ENCODE measurements around the gene PSME3IP1.
A peak's percentile ranks its signal among the peaks of the same experiment; 100 is the strongest.
"Not testable (repeated sequence)": the region's sequence is repeated elsewhere in the genome, so short reads cannot be mapped to it uniquely, and the experiment has no call there.

PSME3IP1 gene

DNA sequence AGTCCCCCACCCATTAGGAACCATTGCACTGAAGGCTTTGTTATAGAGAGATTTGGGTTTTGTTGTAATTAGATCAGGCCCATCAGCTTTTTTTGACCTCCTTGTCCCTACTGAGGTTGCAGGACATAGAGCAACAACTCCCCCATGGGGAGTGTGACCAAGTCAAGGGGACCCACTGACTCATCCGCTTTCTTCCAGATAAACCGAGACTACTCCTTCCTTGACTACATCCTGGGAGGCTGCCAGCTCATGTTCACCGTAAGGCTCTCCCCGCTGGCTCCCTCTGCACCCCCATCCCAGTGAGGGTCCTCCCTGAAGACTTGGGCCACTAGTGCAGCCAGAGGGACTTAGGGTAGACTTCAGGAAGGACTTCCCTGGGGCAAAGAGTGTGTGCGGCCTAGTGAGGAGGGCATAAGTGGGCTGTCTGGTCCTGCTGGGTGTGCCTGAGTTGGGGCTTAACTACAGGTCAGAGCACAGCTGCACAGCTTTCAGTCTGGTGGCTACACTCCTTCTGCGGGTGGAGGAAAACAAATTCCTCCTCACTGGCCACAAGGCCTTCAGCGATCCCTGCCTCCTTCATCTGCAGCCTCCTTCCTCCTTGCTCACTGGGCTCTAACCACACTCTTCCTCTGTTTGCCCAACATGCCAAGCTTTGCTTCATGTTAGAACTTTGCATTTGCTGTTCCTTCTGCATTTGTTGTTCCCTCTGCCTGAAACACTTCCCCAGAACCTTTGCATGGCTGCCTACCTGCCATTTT, 62.4 kb downstream of the PSME3IP1 start:
- DNase-seq (ENCODE audit: low spot score) = no peak

DNA sequence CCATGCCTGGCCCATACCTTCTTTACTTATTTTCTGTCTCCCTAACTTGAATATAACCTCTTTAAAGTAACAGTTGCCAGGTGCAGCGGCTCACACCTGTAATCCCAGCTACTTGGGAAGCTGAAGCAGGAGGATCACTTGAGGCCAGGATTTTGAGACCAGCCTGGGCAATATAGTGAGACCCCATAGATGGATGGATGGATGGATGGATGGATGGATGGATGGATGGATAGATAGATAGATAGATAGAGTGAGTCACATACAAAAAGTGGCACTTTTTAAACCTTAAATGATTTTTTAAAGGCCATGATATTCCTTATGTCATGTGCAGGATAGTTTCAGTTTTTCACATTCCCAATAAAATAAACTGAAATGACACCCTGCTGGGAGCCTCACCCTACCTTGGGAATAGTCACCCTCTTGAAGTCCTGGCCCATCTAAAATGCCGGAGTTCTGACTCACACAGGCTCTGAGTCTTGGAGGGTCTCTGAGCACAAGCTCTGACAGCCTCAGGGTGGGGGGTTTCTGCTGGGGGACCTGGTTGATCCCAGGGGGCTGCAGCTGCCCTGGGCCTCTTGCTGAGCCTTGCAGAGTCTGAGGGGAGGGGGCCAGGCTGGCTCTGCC, 67.3 kb downstream of the PSME3IP1 start:
- DNase-seq (ENCODE audit: low spot score) = no peak

DNA sequence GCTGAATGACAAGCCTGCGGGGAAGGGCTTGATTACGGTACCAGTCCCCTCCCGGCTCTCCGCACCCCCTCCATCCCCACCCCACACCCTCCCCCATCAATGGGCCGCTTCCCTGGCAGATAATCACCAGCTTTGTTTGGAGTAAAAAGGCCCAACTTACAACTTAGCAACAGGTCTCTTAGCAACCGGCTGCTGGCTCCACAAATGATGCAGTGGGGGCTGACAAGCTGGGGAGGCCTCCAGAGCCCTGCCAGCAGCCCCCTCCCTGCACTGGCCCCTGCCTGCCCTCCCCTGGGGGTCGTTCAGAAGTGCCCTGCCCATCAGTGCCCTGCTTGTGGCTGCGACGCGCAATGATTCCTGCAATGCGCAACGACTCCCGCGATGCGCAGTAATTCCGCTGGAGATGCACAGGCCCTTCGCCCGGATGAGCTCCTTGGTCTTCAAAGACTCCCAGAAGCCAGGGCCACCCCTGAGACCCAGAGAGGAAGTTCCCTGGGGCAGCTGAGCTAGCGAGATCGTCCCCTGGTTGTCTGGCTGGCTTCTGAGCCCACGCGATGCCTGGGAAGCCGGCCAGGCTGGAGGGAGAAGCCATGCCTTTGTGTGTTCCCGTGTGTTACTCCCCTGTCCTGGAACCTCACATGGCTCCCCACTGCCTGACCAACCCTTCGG, 70.2 kb downstream of the PSME3IP1 start:
- DNase-seq (ENCODE audit: low spot score) = peak; percentile 79

DNA sequence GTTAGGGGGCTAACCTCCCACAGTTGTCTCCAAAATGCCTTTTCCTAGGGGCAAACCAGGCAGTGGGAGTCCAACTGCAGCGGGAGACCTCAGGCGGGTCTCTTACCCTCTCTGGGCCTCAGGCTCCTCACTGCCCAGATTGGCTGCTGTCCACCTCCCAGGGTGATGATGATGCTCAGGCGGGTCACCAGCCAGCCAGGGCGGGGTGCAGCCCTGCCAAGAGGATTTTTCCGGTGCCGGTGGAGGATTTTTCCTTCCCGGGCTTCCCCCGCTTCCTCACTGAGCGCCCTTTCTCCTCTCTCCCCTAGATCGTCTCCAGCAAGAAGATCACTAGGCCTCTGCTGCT, 70.7 kb downstream of the PSME3IP1 start:
- DNase-seq (ENCODE audit: low spot score) = no peak

DNA sequence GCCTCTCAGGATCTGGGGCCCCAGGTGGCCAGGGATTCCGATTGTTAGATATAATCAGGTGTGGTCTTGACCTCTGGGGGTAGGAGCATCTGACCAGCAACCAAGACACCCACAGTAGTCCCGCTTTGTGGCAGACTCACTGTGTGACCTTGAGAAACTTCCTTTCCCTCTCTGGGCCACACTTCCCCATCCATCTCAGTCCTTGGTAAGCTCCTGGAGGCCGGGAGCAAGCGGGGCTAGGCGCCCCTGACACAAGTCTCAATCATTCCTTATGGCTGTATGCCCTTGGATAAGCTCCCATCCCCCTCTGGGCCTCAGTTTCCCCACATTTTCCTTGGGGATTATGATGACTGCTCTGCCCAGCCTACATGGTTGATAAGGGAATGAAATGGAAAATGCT, 72.2 kb downstream of the PSME3IP1 start:
- DNase-seq (ENCODE audit: low spot score) = no peak

DNA sequence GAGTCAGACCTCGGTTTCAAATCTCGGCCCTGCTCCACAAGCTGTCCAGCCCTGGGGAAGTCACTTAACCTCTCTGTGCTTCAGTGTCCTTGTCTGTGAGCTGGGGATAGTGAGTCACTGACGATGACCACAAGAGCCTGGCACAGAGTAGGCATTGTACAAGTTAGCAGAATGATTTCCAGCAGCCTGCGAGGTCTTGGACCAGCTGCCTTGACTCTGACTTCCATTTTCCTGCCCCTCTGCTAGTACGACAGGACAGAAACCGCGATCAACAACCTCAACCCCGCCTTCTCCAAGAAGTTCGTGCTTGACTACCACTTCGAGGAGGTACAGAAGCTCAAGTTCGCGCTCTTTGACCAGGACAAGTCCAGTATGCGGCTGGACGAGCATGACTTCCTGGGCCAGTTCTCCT, 72.8 kb downstream of the PSME3IP1 start:
- peak; percentile 65 for DNase-seq (ENCODE audit: low spot score)

DNA sequence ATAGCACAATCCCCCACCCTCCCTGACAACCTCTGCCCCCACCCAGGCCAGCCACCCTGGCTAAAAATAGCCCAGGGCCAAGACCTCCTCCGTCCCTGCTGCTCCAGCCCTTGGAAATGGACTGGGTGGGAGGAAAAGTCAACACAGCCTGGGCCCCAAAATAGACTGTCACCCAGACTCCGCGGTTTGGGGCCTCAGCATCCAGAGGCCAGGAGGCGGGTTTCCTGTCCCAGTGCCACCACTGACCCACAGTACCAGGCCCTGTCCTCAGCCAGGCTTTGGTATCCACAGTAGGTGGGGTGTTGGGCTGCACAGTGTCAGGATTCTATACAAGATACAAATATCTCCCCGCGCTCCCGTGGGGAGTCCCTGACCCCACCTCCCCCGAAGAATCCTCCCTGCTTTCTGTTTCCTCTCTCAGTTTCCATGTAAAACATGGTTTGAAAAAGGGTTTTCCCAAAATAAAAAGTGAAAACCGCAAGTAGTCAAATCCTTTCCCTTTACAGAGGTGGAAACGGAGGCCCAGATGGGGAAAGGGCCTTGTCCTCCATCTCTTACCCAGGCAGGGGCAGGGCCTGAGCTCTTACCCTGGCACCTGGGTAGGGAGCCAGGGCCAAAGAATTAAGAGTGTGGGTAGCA, 73.3 kb downstream of the PSME3IP1 start:
- DNase-seq (ENCODE audit: low spot score) = peak; percentile 73

DNA sequence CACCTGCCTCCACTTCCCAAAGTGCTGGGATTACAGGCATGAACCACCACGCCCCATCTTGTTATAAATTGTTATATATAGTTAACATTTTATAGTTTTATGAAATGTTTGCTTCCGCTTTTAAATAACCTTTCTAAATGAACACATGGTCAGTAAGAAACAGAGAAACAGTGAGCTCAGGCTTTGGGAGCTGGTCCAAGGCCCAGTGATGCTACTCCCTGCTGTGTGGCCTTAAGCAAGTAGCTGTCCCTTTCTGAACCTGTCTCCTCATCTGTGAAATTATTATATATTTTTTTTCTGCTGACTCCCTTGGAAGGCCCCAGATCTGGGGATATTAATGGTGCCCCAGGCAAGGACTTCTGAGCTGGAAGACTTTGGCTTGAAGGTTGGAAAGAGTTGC, 74.4 kb downstream of the PSME3IP1 start:
- DNase-seq (ENCODE audit: low spot score) = no peak

DNA sequence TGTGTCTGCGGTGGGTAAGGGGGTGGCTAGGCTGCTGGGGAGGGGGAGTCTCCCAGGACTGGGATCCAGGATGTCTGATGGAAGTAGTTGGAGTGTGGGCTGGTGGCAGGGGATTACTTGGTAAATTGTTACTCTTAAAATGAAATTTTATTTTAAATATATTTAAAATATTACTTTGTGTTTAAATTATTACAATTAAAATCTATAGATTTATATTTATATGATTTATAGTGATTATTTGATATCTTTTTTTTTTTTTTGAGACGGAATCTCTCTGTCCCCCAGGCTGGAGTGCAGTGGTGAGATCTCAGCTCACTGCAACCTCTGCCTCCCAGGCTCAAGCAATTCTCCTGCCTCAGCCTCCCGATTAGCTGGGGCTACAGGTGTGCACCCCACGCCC, 74.9 kb downstream of the PSME3IP1 start:
- DNase-seq (ENCODE audit: low spot score) = no peak

DNA sequence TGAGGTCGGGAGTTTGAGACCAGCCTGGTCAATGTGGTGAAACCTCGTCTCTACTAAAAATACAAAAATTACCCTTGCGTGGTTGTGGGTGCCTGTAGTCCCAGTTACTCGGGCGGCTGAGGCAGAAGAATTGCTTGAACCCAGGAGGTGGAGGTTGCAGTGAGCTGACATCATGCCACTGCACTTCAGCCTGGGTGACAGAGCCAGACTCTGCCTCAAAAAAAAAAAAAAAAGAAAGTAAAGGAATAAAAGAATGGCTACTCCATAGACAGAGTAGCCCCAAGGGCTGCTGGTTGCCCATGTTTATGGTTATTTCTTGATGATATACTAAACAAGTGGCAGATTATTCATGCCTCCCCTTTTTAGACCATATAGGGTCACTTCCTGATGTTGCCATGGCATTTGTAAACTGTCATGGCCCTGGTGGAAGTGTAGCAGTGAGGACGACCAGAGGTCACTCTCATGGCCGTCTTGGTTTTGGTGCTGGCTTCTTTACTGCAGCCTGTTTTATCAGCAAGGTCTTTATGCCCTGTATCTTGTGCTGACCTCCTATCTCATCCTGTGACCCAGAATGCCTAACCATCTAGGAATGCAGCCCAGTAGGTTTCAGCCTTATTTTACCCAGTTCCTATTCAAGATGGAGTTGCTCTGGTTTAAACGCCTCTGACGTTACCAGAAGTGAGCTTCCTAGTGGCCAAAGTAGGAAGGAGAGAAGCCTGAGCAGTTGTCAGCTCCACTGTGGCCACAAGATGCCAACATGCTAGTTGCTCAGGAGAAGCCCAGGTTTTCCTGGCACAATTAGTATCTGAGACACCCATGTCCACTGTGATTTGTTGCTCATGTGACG, 76.4 kb downstream of the PSME3IP1 start:
- not testable (repeated sequence) for DNase-seq (ENCODE audit: low spot score)

DNA sequence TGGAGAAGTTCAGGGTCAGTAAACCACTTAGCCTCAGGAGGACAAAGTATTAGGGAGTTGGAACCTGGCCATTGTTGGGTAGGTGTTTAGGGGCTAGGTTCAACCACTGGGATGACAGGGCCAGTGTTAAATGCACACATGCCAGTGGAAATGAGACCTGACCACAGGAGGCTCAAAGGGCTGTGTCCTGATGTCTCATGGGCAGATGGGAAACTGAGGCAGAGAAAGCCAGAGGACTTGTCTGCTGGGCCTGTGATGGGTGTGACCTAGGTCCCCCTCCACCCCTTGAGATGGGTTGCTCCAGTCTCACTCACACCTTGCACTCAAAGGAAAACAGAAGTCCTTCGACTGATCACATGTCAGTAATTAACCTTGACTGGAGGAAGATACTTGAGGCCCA, 77.4 kb downstream of the PSME3IP1 start:
- no peak for DNase-seq (ENCODE audit: low spot score)

DNA sequence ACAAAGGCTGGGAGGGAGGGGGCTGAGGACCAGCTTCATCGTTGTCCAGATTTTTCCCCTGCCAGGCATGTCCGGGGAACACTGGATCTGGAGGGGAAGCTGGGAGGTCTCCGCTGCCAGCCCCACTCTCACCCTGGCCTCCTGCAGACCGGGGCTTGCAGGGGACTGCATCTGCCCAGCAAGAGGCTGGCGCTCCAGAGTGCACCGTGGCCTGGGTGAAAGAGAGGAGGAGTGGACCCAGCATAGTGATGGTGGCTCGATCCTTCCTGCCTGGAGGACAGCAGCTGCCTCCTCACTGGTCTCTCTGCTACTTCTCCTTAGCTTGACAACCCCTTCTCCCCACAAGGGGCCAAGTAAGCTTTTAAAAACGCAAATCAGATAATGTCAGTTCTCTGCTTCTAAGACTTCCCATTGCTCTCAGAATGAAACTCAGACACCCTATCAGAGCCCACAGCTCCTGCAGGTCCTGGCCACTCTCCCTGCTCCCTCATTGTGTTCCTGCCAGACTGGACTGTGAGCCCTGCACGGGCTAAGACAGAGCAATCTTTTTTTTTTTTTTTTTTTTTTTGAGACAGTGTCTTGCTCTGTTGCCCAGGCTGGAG, 78.4 kb downstream of the PSME3IP1 start:
- DNase-seq (ENCODE audit: low spot score) = no peak

DNA sequence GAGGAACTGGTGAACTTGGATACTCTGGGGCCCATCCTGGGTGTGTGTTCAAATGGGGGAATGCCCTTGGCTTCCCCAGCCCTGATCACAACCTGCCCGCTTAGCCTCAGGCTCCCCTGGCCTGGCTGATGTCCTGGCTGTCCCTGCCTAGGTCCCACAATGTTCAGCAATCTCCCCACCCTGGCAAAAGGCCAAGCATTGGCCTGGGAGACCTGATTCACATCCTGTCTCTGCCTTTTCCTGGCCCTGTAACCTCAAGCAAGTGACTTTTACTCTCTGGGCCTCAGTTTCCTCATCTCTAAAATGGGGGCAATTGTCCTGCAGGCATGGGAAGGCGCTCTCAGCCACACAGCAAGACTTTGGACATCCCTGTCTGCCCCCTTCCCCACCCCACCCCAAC, 79.1 kb downstream of the PSME3IP1 start:
- DNase-seq (ENCODE audit: low spot score) = no peak

DNA sequence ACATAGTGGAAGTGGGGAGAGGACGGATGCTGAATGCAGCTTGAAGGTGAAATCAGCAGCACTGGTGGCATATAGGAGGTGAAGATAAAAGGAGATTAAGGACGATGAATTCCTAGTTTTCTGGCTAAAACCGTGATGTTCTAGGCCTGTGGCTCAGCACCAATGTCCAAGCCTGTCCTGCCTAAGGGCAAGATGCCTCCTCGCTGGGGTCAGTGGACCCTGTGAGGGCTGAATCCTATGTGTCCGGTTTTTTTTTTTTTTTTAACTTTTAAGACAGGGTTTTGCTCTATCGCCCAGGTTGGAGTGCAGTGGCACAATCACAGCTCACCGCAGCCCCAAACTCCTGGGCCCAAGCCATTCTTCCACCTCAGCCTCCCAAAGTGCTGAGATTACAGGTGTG, 80.7 kb downstream of the PSME3IP1 start:
- DNase-seq (ENCODE audit: low spot score) = no peak

DNA sequence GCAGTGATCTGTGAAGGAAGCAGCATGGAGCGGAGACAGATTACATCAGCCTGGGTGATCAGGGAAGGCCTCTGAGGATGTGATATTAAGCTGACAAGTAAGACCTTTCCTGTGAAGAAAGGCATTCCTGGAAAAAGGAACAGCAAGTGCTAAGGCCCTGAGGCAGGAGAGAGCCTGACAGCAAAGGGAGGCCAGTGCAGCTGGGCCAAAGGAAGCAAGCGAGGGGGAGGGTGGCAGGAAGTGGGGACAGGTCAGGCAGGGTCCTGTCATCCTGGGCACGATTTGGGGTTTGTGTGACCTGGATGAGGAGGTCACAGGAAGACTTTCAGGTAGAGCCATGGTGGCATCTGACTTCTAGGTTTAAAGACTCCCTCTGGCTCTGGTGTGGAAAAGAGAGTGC, 81.1 kb downstream of the PSME3IP1 start:
- DNase-seq (ENCODE audit: low spot score) = no peak

DNA sequence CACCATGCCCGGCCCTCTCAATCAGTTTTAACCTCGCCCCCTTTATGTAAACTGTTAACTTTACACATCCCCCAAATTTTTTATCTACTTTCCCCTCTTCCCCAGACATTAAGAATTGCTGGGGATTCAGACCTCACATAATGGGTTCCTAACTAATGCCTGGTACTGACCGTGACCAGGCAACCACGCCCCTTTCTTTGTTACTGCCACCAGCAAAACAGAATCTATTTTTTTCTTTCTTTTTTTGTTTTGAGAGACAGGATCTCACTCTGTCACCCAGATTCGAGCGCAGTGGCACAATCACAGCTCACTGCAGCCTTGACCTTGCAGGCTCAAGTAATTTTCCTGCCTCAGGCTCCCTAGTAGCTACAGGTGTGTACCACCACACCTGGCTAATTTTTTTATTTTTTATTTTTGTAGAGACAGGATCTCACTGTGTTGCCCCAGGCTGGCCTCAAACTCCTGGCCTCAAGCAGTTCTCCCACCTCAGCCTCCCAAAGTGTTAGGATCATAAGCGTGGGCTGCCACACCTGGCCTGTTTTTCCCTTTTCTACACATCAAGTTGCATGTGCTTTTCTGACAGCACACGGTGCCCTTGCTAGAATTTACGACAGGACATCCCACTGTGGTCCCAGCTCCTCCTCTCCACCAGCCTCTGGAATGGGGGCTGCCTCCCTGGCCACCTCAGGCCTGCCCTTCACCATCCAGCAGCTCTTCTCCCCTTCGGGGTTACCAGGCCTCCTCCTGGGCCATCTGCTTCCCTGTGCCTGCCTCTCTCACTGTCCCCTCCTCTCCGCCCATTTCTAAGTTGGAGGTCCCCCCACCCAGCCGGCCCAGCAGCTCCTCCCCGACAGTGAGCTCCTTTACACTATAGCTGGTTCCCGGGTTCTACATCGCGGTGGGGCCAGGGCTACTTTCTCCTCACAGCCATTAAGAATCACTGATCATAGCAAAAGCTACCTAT, 82.7 kb downstream of the PSME3IP1 start:
- no peak for DNase-seq (ENCODE audit: low spot score)

Data from hepatic stellate cell (primary cell).